DMS79 (cell line): Measurements from ENCODE around the gene APOL1.
"Not testable (repeated sequence)": the region's sequence is repeated elsewhere in the genome, so short reads cannot be mapped to it uniquely, and the experiment has no call there.

Experiments
- DNase-seq: peaks from one replicate; lab custom pipeline; 2025; lab: John Stamatoyannopoulos, UW

APOL1 gene

GRCh38 chr22:36226189-36226588, 26.7 kb upstream of the APOL1 start:
- no peak for DNase-seq

- DNase-seq, result no peak
Measured at GRCh38 chr22:36227396-36227795, 25.5 kb upstream of the APOL1 start.

- DNase-seq, result no peak
Measured at GRCh38 chr22:36227806-36228205, 25.1 kb upstream of the APOL1 start.

GRCh38 chr22:36228369-36228768, 24.6 kb upstream of the APOL1 start:
- DNase-seq, result not testable (repeated sequence)

GRCh38 chr22:36228944-36229343, 24.0 kb upstream of the APOL1 start:
- DNase-seq, result no peak

GRCh38 chr22:36229649-36230048, 23.3 kb upstream of the APOL1 start:
- DNase-seq, result not testable (repeated sequence)

GRCh38 chr22:36231051-36231450, 21.9 kb upstream of the APOL1 start:
- not testable (repeated sequence) for DNase-seq

- no peak for DNase-seq
Measured at GRCh38 chr22:36232715-36233401, 20.1 kb upstream of the APOL1 start.

- no peak for DNase-seq
Measured at GRCh38 chr22:36233796-36234195, 19.1 kb upstream of the APOL1 start.

- no peak for DNase-seq
Measured at GRCh38 chr22:36234213-36234612, 18.7 kb upstream of the APOL1 start.

- peak; percentile 5 for DNase-seq
Measured at GRCh38 chr22:36234919-36235318, 18.0 kb upstream of the APOL1 start.

GRCh38 chr22:36235585-36235984, 17.3 kb upstream of the APOL1 start:
- DNase-seq, result no peak

GRCh38 chr22:36236388-36237319, 16.3 kb upstream of the APOL1 start:
- no peak for DNase-seq

- DNase-seq, result no peak
Measured at GRCh38 chr22:36237462-36238372, 15.2 kb upstream of the APOL1 start.

GRCh38 chr22:36238373-36239149, 14.4 kb upstream of the APOL1 start:
- DNase-seq, result no peak

GRCh38 chr22:36239150-36239400, 13.9 kb upstream of the APOL1 start:
- no peak for DNase-seq

- peak; percentile 76 for DNase-seq
Measured at GRCh38 chr22:36239401-36240171, 13.3 kb upstream of the APOL1 start, which contains the start of gene APOL2. Gene APOL2, minus strand, starts transcription at chr22:36239527. Its CDS starts 6,365 bp downstream, at chr22:36233162.

GRCh38 chr22:36243986-36244385, 8.9 kb upstream of the APOL1 start:
- DNase-seq, result no peak

- DNase-seq, result no peak
Measured at GRCh38 chr22:36244522-36245391, 8.2 kb upstream of the APOL1 start.
